ENCODE data around the gene SLC40A1.

- no peak for TF ChIP-seq CTCF (IDR thresholded peaks at IDR 0.05; ENCODE audit: control extremely low read depth in 1 of 3, insufficient read depth in 1 of 3, low read depth in 1 of 3, low read length in 3 of 3)
- TF ChIP-seq CHD2 (IDR thresholded peaks at IDR 0.05; ENCODE audit: low read length), result no peak
These were observed 20.4 kb downstream of the SLC40A1 start for GRCh38 chr2:189560273-189560586.

All from H1 (cell line).